Panc1 (cell line): ENCODE measurements around the gene AHDC1. TPM values are rescaled to one million over a fixed set of nuclear protein-coding genes. Genes with fewer than 3 reads are reported as not detected.

Experiments used
- ATAC-seq: fragments of 200-7000 bp; cut with Tn5 transposase; 2 replicates; pipeline ENCODE4 v1.9.1; 2020; ENCODE audit warnings: mild to moderate bottlenecking, moderate library complexity
- BruUV-seq: library from RNA; stranded (reverse); fragments of 400-500 nt; replicated peaks from 2 replicates; lab custom pipeline; 2021; lab: Mats Ljungman, UMichigan
- CTCF ChIA-PET: fragments of 300-600 bp; sonication (Branson Sonifier 250); formaldehyde crosslinking; loops from one replicate; lab custom pipeline; 2022; ENCODE audit warnings: antibody characterized with exemption; lab: Charles Lee
- POLR2A ChIA-PET: fragments of 300-600 bp; sonication (Branson Sonifier 250); formaldehyde crosslinking; loops from one replicate; lab custom pipeline; 2022; ENCODE audit warnings: antibody characterized with exemption; lab: Charles Lee
- DNase-seq: peaks from one replicate; pipeline ENCODE4 v3.0.0-alpha.2; 2010; ENCODE audit warnings: low read depth, low spot score
- H3K27ac ChIP-seq: 2 replicates; pipeline ENCODE4 v1.5.1; 2011; ENCODE audit warnings: mild to moderate bottlenecking, low read length, inconsistent platforms
- H3K27me3 ChIP-seq: fragments of 200-500 bp; sonication (Bioruptor generic); 2 replicates; pipeline ENCODE4 v1.6.0; 2014; ENCODE audit warnings: low read length, inconsistent platforms; ENCODE audit not compliant: control insufficient read depth, insufficient read depth
- H3K36me3 ChIP-seq: fragments of 200-500 bp; sonication (Bioruptor generic); 2 replicates; pipeline ENCODE4 v1.5.1; 2014; ENCODE audit warnings: inconsistent platforms, mild to moderate bottlenecking, low read length, moderate library complexity; ENCODE audit not compliant: control insufficient read depth, insufficient read depth
- H3K4me1 ChIP-seq: 2 replicates; pipeline ENCODE4 v1.5.1; 2011; ENCODE audit warnings: inconsistent platforms, mild to moderate bottlenecking, low read length, moderate library complexity; ENCODE audit not compliant: control insufficient read depth, insufficient read depth
- H3K4me3 ChIP-seq, 2 experiments: 2 replicates each; pipeline ENCODE4 v1.5.1; 2011 to 2012; ENCODE audit warnings: low read depth in 2 of 2, low read length in 2 of 2, mild to moderate bottlenecking in 2 of 2, inconsistent platforms in 1 of 2, moderate library complexity in 1 of 2
- H3K9me3 ChIP-seq: fragments of 200-500 bp; sonication (Bioruptor generic); 2 replicates; pipeline ENCODE4 v1.5.1; 2014; ENCODE audit warnings: low read depth, mild to moderate bottlenecking, inconsistent platforms, low read length, moderate library complexity; ENCODE audit not compliant: control insufficient read depth, insufficient read depth
- POLR2AphosphoS5 ChIP-seq: IDR thresholded peaks from 2 replicates; pipeline ENCODE4 v1.6.1; 2012; ENCODE audit warnings: mild to moderate bottlenecking, low read depth, low read length, moderate library complexity
- SIN3A ChIP-seq: IDR thresholded peaks from 2 replicates; pipeline ENCODE4 v1.6.1; 2012; ENCODE audit warnings: low read depth, mild to moderate bottlenecking, low read length, moderate library complexity, borderline replicate concordance; ENCODE audit not compliant: insufficient read depth
- TCF7L2 ChIP-seq: IDR thresholded peaks from 2 replicates; pipeline ENCODE4 v1.6.1; 2011; ENCODE audit warnings: mild to moderate bottlenecking, low read depth, low read length, inconsistent platforms
- in situ Hi-C: cut with HindIII; loops from 2 replicates; pipeline ENCODE4 v1.10.0; 2016; ENCODE audit warnings: low sequenced_read_pairs, low pct_unique_long_range_greater_than_20kb
- intact Hi-C: fragments of 100-400 bp; cut with micrococcal nuclease; formaldehyde crosslinking; loops from one replicate; pipeline ENCODE4 v1.10.0; 2022; ENCODE audit not compliant: unreplicated experiment
- total RNA-seq: library from RNA; stranded (reverse); gene quantifications from one replicate; pipeline ENCODE4 v1.2.1, GENCODE V29; 2021; ENCODE audit not compliant: unreplicated experiment
- TF ChIP-seq, protein P1 (sequence below): fragments of 450-650 bp; IDR thresholded peaks from 2 replicates; pipeline ENCODE4 v1.5.1; 2017; ENCODE audit warnings: mild to moderate bottlenecking
- TF ChIP-seq, protein P2 (sequence below), 2 experiments: IDR thresholded peaks; 2 replicates each; pipeline ENCODE4 v1.6.1; 2011 to 2012; ENCODE audit warnings: low read depth in 2 of 2, control low read depth in 1 of 2, low read length in 1 of 2, mild to moderate bottlenecking in 1 of 2, moderate library complexity in 1 of 2; ENCODE audit not compliant: insufficient read depth in 1 of 2

Gene AHDC1
- total RNA-seq, 1 experiment from 2014 or later = 47.1 TPM

DNA sequence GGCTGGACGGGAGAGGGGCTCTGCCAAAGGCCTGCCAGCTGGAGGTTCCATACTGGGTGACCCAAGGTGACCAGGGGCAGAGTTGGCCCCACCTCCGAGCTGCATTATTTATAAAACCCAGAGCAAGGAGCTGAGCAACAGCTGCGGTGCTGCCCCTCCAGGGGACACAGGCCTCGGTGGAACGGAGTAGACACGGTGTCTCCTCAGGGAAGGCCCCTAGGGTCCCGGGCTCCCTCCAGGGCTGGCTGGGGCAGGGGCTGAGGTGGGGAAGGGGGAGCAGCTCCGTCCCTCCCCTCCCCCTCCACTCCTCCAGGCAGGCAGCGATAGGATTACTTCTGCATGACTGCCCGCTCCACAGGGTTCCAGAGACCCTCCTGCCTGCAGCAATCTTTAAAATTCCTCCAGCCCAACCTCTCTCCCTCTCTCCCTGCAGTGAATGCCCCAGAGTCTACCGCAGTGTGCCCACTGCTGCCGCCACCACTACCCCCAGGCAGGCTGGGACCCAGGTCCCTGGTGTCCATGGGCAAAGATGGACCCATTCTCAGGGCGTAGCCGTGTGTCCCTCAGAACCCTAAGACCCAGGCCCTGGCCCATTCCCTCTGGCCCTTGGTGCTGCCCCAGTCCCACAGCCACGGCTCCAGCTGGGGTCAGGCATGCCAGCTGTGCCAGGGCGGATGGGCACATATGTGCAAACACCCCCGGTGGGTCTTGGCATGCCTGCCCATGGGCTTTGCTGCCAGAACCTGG is 10.8 kb downstream of the AHDC1 start:
- in situ Hi-C loops = no loop called here
- ATAC-seq (no peak), DNase-seq (no peak)
- intact Hi-C loops = no loop called here
- POLR2A ChIA-PET = no interaction called here
- Histone ChIP-seq H3K4me3 (no peak overlapping the region), H3K4me1 (peaks cover 82% of the 10 kb centered on the region), H3K36me3 (no peaks in the 10 kb centered on the region), H3K27ac (peak overlapping the region; percentile 37; the same call in 1 of the 2 replicates), H3K27me3 (no peaks in the 10 kb centered on the region), H3K9me3 (no peaks in the 10 kb centered on the region)
- BruUV-seq = no TSS peak
- CTCF ChIA-PET = interaction anchor here (0.6 to 1.3 kb wide), 2 partner anchors 11 to 36 kb away, joined by 3 to 9 read pairs; partner anchors contain the start of gene AHDC1
- TF ChIP-seq POLR2AphosphoS5 (no peak), SIN3A (no peak), TCF7L2 (no peak)
- TF ChIP-seq, protein P1, sequence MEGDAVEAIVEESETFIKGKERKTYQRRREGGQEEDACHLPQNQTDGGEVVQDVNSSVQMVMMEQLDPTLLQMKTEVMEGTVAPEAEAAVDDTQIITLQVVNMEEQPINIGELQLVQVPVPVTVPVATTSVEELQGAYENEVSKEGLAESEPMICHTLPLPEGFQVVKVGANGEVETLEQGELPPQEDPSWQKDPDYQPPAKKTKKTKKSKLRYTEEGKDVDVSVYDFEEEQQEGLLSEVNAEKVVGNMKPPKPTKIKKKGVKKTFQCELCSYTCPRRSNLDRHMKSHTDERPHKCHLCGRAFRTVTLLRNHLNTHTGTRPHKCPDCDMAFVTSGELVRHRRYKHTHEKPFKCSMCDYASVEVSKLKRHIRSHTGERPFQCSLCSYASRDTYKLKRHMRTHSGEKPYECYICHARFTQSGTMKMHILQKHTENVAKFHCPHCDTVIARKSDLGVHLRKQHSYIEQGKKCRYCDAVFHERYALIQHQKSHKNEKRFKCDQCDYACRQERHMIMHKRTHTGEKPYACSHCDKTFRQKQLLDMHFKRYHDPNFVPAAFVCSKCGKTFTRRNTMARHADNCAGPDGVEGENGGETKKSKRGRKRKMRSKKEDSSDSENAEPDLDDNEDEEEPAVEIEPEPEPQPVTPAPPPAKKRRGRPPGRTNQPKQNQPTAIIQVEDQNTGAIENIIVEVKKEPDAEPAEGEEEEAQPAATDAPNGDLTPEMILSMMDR = no peak
- TF ChIP-seq, protein P2, sequence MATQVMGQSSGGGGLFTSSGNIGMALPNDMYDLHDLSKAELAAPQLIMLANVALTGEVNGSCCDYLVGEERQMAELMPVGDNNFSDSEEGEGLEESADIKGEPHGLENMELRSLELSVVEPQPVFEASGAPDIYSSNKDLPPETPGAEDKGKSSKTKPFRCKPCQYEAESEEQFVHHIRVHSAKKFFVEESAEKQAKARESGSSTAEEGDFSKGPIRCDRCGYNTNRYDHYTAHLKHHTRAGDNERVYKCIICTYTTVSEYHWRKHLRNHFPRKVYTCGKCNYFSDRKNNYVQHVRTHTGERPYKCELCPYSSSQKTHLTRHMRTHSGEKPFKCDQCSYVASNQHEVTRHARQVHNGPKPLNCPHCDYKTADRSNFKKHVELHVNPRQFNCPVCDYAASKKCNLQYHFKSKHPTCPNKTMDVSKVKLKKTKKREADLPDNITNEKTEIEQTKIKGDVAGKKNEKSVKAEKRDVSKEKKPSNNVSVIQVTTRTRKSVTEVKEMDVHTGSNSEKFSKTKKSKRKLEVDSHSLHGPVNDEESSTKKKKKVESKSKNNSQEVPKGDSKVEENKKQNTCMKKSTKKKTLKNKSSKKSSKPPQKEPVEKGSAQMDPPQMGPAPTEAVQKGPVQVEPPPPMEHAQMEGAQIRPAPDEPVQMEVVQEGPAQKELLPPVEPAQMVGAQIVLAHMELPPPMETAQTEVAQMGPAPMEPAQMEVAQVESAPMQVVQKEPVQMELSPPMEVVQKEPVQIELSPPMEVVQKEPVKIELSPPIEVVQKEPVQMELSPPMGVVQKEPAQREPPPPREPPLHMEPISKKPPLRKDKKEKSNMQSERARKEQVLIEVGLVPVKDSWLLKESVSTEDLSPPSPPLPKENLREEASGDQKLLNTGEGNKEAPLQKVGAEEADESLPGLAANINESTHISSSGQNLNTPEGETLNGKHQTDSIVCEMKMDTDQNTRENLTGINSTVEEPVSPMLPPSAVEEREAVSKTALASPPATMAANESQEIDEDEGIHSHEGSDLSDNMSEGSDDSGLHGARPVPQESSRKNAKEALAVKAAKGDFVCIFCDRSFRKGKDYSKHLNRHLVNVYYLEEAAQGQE (IDR thresholded peaks at IDR 0.05; ENCODE audit: insufficient read depth in 1 of 2, low read depth in 2 of 2, low read length in 1 of 2) = no peak

GRCh38 chr1:27592232-27592930 is 11.6 kb downstream of the AHDC1 start:
- CTCF ChIA-PET = interaction anchor here (0.6 to 1.3 kb wide), 2 partner anchors 12 to 35 kb away, joined by 3 to 9 read pairs; partner anchors contain the start of gene AHDC1
- Histone ChIP-seq H3K4me1 (peaks cover 75% of the 10 kb centered on the region), H3K4me3 (no peak overlapping the region), H3K9me3 (no peaks in the 10 kb centered on the region), H3K36me3 (no peaks in the 10 kb centered on the region), H3K27ac (no peak overlapping the region), H3K27me3 (no peaks in the 10 kb centered on the region)
- intact Hi-C loops = no loop called here
- ATAC-seq (no peak), DNase-seq (no peak)
- POLR2A ChIA-PET = no interaction called here
- TF ChIP-seq TCF7L2 (no peak), POLR2AphosphoS5 (no peak), SIN3A (no peak)
- TF ChIP-seq, protein P1 = no peak
- TF ChIP-seq, protein P2 (IDR thresholded peaks at IDR 0.05; ENCODE audit: insufficient read depth in 1 of 2, low read depth in 2 of 2, low read length in 1 of 2) = no peak
- in situ Hi-C loops = no loop called here
- BruUV-seq = no TSS peak
